IPS-15b (cell line): ENCODE data around the gene RIPOR1.
"Not testable (repeated sequence)": the region's sequence is repeated elsewhere in the genome, so short reads cannot be mapped to it uniquely, and the experiment has no call there.

Source experiments
- H3K27me3 ChIP-seq: one replicate; pipeline ENCODE4 v1.6.1; 2013; ENCODE audit warnings: low read length; ENCODE audit not compliant: control insufficient read depth, insufficient read depth
- H3K36me3 ChIP-seq: one replicate; pipeline ENCODE4 v1.6.1; 2013; ENCODE audit warnings: low read length; ENCODE audit not compliant: control insufficient read depth, insufficient read depth
- H3K4me1 ChIP-seq: one replicate; pipeline ENCODE4 v1.6.1; 2013; ENCODE audit warnings: mild to moderate bottlenecking, low read length; ENCODE audit not compliant: control insufficient read depth, insufficient read depth
- H3K4me3 ChIP-seq: one replicate; pipeline ENCODE4 v1.5.1; 2013; ENCODE audit warnings: low read depth, low read length
- H3K9ac ChIP-seq: one replicate; pipeline ENCODE4 v1.6.1; 2013; ENCODE audit warnings: low read depth, mild to moderate bottlenecking, low read length
- H3K9me3 ChIP-seq: one replicate; pipeline ENCODE4 v1.6.1; 2013; ENCODE audit warnings: mild to moderate bottlenecking, low read length; ENCODE audit not compliant: control insufficient read depth, insufficient read depth

RIPOR1 gene

GRCh38 chr16:67521095-67521804 is 7.4 kb upstream of the RIPOR1 start:
- H3K9ac ChIP-seq: no peak overlapping the region
- peak overlapping the region; percentile 76 for H3K4me3 ChIP-seq
- H3K36me3 ChIP-seq: no peaks in the 10 kb centered on the region
- no peaks in the 10 kb centered on the region for H3K4me1 ChIP-seq
- H3K27me3 ChIP-seq: peaks cover 33% of the 10 kb centered on the region
- H3K9me3 ChIP-seq: no peaks in the 10 kb centered on the region

GRCh38 chr16:67525176-67525860 is 3.3 kb upstream of the RIPOR1 start:
- no peaks in the 10 kb centered on the region for H3K36me3 ChIP-seq

GRCh38 chr16:67526149-67526791 is 2.4 kb upstream of the RIPOR1 start:
- no peaks in the 10 kb centered on the region for H3K36me3 ChIP-seq
- no peak overlapping the region for H3K9ac ChIP-seq
- no peaks in the 10 kb centered on the region for H3K9me3 ChIP-seq
- H3K4me3 ChIP-seq: no peak overlapping the region
- peaks cover 67% of the 10 kb centered on the region for H3K27me3 ChIP-seq
- H3K4me1 ChIP-seq: peaks cover 3% of the 10 kb centered on the region

More at GRCh38 chr16:67525176-67525860, 3.3 kb upstream of the RIPOR1 start:
- H3K27me3 ChIP-seq: peaks cover 61% of the 10 kb centered on the region
- no peaks in the 10 kb centered on the region for H3K9me3 ChIP-seq
- H3K9ac ChIP-seq: no peak overlapping the region
- H3K4me3 ChIP-seq: no peak overlapping the region
- H3K4me1 ChIP-seq: no peaks in the 10 kb centered on the region

- Histone ChIP-seq H3K4me3 (peak overlapping the region; percentile 76), H3K9me3 (no peaks in the 10 kb centered on the region), H3K9ac (peak overlapping the region; percentile 12), H3K27me3 (peaks cover 79% of the 10 kb centered on the region), H3K4me1 (peaks cover 3% of the 10 kb centered on the region), H3K36me3 (no peaks in the 10 kb centered on the region)
Measured at GRCh38 chr16:67528870-67529581, 397 bp downstream of the RIPOR1 start.

- H3K36me3 ChIP-seq: no peaks in the 10 kb centered on the region
- peaks cover 3% of the 10 kb centered on the region for H3K4me1 ChIP-seq
- H3K27me3 ChIP-seq: peaks cover 77% of the 10 kb centered on the region
- H3K4me3 ChIP-seq: peak overlapping the region; percentile 76
- H3K9me3 ChIP-seq: no peaks in the 10 kb centered on the region
- peak overlapping the region; percentile 12 for H3K9ac ChIP-seq
Measured at GRCh38 chr16:67529582-67530012, 968 bp downstream of the RIPOR1 start.

- Histone ChIP-seq H3K27me3 (peaks cover 77% of the 10 kb centered on the region), H3K36me3 (no peaks in the 10 kb centered on the region), H3K4me3 (peak overlapping the region; percentile 76), H3K4me1 (peaks cover 3% of the 10 kb centered on the region), H3K9ac (no peak overlapping the region), H3K9me3 (no peaks in the 10 kb centered on the region)
Measured at GRCh38 chr16:67530013-67530939, 1.6 kb downstream of the RIPOR1 start.

- H3K9ac ChIP-seq: no peak overlapping the region
- H3K27me3 ChIP-seq: peaks cover 78% of the 10 kb centered on the region
- no peaks in the 10 kb centered on the region for H3K9me3 ChIP-seq
- H3K4me1 ChIP-seq: peaks cover 3% of the 10 kb centered on the region
- no peak overlapping the region for H3K4me3 ChIP-seq
- no peaks in the 10 kb centered on the region for H3K36me3 ChIP-seq
Measured at GRCh38 chr16:67531247-67531646, 2.6 kb downstream of the RIPOR1 start.

GRCh38 chr16:67533024-67533560 is 4.5 kb downstream of the RIPOR1 start:
- no peaks in the 10 kb centered on the region for H3K9me3 ChIP-seq
- H3K4me3 ChIP-seq: no peak overlapping the region
- no peaks in the 10 kb centered on the region for H3K36me3 ChIP-seq
- peaks cover 6% of the 10 kb centered on the region for H3K4me1 ChIP-seq
- H3K9ac ChIP-seq: no peak overlapping the region
- H3K27me3 ChIP-seq: peaks cover 69% of the 10 kb centered on the region

GRCh38 chr16:67533987-67534386 is 5.4 kb downstream of the RIPOR1 start:
- not testable (repeated sequence) for H3K9ac ChIP-seq, H3K4me1 ChIP-seq, H3K4me3 ChIP-seq, H3K36me3 ChIP-seq, H3K9me3 ChIP-seq
- peaks cover 72% of the 10 kb centered on the region for H3K27me3 ChIP-seq

GRCh38 chr16:67534431-67534830 is 5.8 kb downstream of the RIPOR1 start:
- no peak overlapping the region for H3K4me3 ChIP-seq
- H3K4me1 ChIP-seq: peaks cover 11% of the 10 kb centered on the region
- H3K9ac ChIP-seq: no peak overlapping the region
- peaks cover 73% of the 10 kb centered on the region for H3K27me3 ChIP-seq
- H3K36me3 ChIP-seq: peaks cover under 1% of the 10 kb centered on the region
- no peaks in the 10 kb centered on the region for H3K9me3 ChIP-seq
